ENCODE data around the gene IDH3A.

GRCh38 chr15:78208887-78209645, 59.9 kb downstream of the IDH3A start:
- TF ChIP-seq POLR2A (IDR thresholded peaks at IDR 0.05) (no peak), CTCF (IDR thresholded peaks at IDR 0.05) (no peak)
